Subcutaneous adipose tissue (tissue), 4 donors: ENCODE results near the gene TTLL8. TPM values are rescaled to one million over a fixed set of nuclear protein-coding genes. Genes with fewer than 3 reads are reported as not detected.

Experiments used
- total RNA-seq, 4 donors: library from RNA; depleted of rRNA; stranded (reverse); fragments of >200 nt; gene quantifications; one replicate each; pipeline ENCODE4 v1.1.0, GENCODE V29; 2016
- TF ChIP-seq, protein P1 (sequence below): fragments of 450-650 bp; IDR thresholded peaks from one replicate; pipeline ENCODE4 v1.5.1; 2016; ENCODE audit warnings: low read depth, mild to moderate bottlenecking, control low read depth, antibody characterized with exemption, moderate library complexity

Gene TTLL8
- total RNA-seq, 4 donors from 2014 or later: not detected

GRCh38 chr22:49970528-49971231, 87.4 kb downstream of the TTLL8 start:
- TF ChIP-seq, protein P1, sequence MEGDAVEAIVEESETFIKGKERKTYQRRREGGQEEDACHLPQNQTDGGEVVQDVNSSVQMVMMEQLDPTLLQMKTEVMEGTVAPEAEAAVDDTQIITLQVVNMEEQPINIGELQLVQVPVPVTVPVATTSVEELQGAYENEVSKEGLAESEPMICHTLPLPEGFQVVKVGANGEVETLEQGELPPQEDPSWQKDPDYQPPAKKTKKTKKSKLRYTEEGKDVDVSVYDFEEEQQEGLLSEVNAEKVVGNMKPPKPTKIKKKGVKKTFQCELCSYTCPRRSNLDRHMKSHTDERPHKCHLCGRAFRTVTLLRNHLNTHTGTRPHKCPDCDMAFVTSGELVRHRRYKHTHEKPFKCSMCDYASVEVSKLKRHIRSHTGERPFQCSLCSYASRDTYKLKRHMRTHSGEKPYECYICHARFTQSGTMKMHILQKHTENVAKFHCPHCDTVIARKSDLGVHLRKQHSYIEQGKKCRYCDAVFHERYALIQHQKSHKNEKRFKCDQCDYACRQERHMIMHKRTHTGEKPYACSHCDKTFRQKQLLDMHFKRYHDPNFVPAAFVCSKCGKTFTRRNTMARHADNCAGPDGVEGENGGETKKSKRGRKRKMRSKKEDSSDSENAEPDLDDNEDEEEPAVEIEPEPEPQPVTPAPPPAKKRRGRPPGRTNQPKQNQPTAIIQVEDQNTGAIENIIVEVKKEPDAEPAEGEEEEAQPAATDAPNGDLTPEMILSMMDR: no peak

DNA sequence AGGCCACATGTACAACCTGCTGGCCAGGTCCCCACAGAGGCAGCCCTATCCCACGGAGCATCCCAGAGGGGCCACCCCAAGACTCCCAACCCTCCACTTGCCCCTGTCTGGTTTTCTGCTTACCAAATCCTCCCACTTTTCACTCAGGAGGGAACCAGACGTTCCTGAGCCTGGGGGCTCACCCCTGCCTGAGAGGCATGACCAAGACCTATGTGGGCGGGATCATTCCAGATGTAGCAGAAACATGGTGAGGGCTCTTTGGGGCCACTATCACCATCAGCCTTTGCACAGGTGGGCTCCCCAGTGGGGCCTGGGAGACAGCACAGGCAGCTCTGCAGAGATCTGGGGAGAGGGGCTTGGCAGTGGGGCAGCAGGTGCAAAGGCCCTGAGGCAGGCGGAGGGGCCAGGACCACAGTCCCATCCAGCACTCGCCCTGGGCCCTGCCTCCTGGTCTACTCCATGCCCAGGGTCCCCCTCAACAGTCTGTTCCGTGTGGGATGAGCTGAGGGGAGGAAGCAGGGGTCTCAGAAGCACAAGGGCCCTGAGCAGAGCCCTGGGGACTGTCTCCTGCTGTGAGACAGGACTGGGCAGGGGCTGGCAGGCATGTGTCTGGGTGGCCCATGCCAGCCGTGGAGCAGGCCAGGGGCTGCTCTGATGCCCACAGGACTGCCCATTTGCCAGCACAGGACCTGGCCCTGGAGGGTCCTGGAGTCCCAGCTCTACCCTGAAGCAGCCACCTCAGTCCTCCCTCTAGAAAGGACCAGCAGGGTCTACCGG, 88.2 kb downstream of the TTLL8 start:
- TF ChIP-seq, protein P1: no peak

- TF ChIP-seq, protein P1: no peak
These were observed 89.1 kb downstream of the TTLL8 start for GRCh38 chr22:49968831-49969661.

Other genes with a start within 250 kb of the TTLL8 start
- 10 to 100 TPM; 21.2 to 37.1 (median 28.6) TPM for gene BRD1, start 230.4 kb downstream of the TTLL8 start, total RNA-seq
- gene ZBED4, start 204.5 kb downstream of the TTLL8 start, total RNA-seq: 10 to 100 TPM in 1 of 4 donors, 1 to 10 TPM in 3; 6.0 to 11.1 (median 7.0) TPM
- 10 to 100 TPM in 1 of 4 donors, 1 to 10 TPM in 3; 5.9 to 13.9 (median 9.2) TPM for gene ALG12, start 139.9 kb downstream of the TTLL8 start, total RNA-seq
- 10 to 100 TPM; 24.0 to 40.9 (median 31.9) TPM for gene CRELD2, start 139.7 kb downstream of the TTLL8 start, total RNA-seq
- gene PIM3, start 97.5 kb downstream of the TTLL8 start, total RNA-seq: 100 to 1,000 TPM in 1 of 4 donors, 10 to 100 TPM in 3; 25.8 to 174 (median 59.0) TPM
- gene IL17REL, start 45.5 kb downstream of the TTLL8 start, total RNA-seq: not detected
- 1 to 10 TPM in 1 of 4 donors, under 1 TPM in 1, not detected in 2; 0.22 to 1.1 TPM for gene MLC1, start 27.1 kb upstream of the TTLL8 start, total RNA-seq
- gene MOV10L1, start 31.7 kb upstream of the TTLL8 start, total RNA-seq: 1 to 10 TPM in 2 of 4 donors, under 1 TPM in 1, not detected in 1; 0.17 to 1.3 (median 1.1) TPM
- under 1 TPM in 1 of 4 donors, not detected in 3; 0.44 TPM for gene PANX2, start 112.4 kb upstream of the TTLL8 start, total RNA-seq
- 10 to 100 TPM; 10.8 to 30.5 (median 17.8) TPM for gene TRABD, start 127.6 kb upstream of the TTLL8 start, total RNA-seq
- gene SELENOO, start 142.7 kb upstream of the TTLL8 start, total RNA-seq: 10 to 100 TPM; 13.2 to 36.5 (median 18.9) TPM
- gene TUBGCP6, start 186.7 kb upstream of the TTLL8 start, total RNA-seq: 10 to 100 TPM; 21.1 to 60.3 (median 25.6) TPM
- 10 to 100 TPM; 10.4 to 55.0 (median 22.7) TPM for gene HDAC10, start 193.0 kb upstream of the TTLL8 start, total RNA-seq
- gene MAPK12, start 203.4 kb upstream of the TTLL8 start, total RNA-seq: 10 to 100 TPM in 1 of 4 donors, 1 to 10 TPM in 3; 3.6 to 17.7 (median 5.4) TPM
- gene MAPK11, start 212.1 kb upstream of the TTLL8 start, total RNA-seq: 10 to 100 TPM in 2 of 4 donors, 1 to 10 TPM in 2; 6.2 to 53.5 (median 13.1) TPM
- gene PLXNB2, start 249.3 kb upstream of the TTLL8 start, total RNA-seq: 100 to 1,000 TPM in 2 of 4 donors, 10 to 100 TPM in 2; 59.2 to 128 (median 97.0) TPM